ENCODE data around the gene EPB41L4A.

Gene EPB41L4A

DNA sequence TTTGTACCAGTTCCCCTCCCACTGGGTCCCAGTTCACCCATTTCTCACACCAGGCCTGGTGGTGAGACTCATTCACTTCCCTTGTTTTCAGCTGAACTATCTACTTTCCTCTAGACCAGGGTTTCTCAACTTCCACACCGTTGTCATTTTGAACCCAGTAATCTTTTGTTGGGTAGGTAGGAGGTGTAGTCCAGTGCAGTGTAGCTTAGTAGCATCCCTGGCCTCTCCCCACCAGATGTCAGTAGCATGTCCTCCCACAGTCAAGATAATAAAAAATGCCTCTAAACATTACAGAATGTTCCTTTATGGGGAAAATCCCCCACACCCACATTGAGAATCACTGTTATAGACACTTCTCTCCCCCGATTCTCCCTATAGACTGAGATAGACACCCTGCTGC lies 299.1 kb downstream of the EPB41L4A start:
- Mint-ChIP-seq H3K4me1 (ENCODE audit: low read depth) (no peaks in the 10 kb centered on the region), H3K36me3 (no peaks in the 10 kb centered on the region), H3K27ac (no peak overlapping the region), H3K9me3 (ENCODE audit: low read depth) (peaks cover 9% of the 10 kb centered on the region), H3K4me3 (no peak overlapping the region), H3K27me3 (peaks cover 7% of the 10 kb centered on the region)

GRCh38 chr5:112119508-112119907 lies 299.6 kb downstream of the EPB41L4A start:
- Mint-ChIP-seq H3K36me3 (no peaks in the 10 kb centered on the region), H3K9me3 (ENCODE audit: low read depth) (peaks cover 9% of the 10 kb centered on the region), H3K27ac (no peak overlapping the region), H3K4me1 (ENCODE audit: low read depth) (no peaks in the 10 kb centered on the region), H3K4me3 (no peak overlapping the region), H3K27me3 (peaks cover 3% of the 10 kb centered on the region)

- Mint-ChIP-seq H3K4me1 (ENCODE audit: low read depth) (no peaks in the 10 kb centered on the region), H3K27me3 (peaks cover 3% of the 10 kb centered on the region), H3K27ac (no peak overlapping the region), H3K4me3 (no peak overlapping the region), H3K9me3 (ENCODE audit: low read depth) (peaks cover 9% of the 10 kb centered on the region), H3K36me3 (no peaks in the 10 kb centered on the region)
Observed at GRCh38 chr5:112117551-112117950, 301.5 kb downstream of the EPB41L4A start.

GRCh38 chr5:112116371-112116770 lies 302.7 kb downstream of the EPB41L4A start:
- Mint-ChIP-seq H3K36me3 (no peaks in the 10 kb centered on the region), H3K4me1 (ENCODE audit: low read depth) (no peaks in the 10 kb centered on the region), H3K27ac (no peak overlapping the region), H3K27me3 (peaks cover 3% of the 10 kb centered on the region), H3K4me3 (no peak overlapping the region), H3K9me3 (ENCODE audit: low read depth) (peaks cover 5% of the 10 kb centered on the region)

DNA sequence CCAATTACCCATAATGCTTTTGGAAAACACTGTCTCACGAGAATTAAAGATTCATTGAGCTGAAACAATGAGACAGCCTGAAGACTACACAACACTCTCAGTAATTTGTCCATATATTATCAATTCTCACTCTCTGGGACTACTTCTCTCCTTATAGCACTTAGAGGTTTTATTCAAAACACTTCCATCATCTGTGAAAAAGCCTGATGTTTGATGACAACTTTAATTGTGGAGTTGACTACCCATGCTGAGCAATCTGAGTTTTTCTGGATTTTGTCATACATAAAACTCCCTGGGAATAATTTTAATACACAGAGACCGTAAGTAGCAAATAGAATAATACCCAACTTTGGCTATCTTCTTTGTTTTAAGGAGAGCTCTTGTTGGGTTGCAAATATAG lies 305.5 kb downstream of the EPB41L4A start:
- H3K4me1 Mint-ChIP-seq (ENCODE audit: low read depth): no peaks in the 10 kb centered on the region
- peaks cover 6% of the 10 kb centered on the region for H3K27me3 Mint-ChIP-seq
- H3K36me3 Mint-ChIP-seq: no peaks in the 10 kb centered on the region
- H3K27ac Mint-ChIP-seq: no peak overlapping the region
- H3K9me3 Mint-ChIP-seq (ENCODE audit: low read depth): no peaks in the 10 kb centered on the region
- no peak overlapping the region for H3K4me3 Mint-ChIP-seq
